GM18517 (cell line): ENCODE data around the gene IDH3G.

Source experiments
- ATAC-seq: cut with Tn5 transposase; IDR thresholded peaks from one replicate; pipeline ENCODE4 v1.9.1; 2021; ENCODE audit warnings: mild to moderate bottlenecking, moderate library complexity; ENCODE audit not compliant: unreplicated experiment

IDH3G gene

GRCh38 chrX:153816831-153817690, 22.9 kb upstream of the IDH3G start:
- ATAC-seq: no peak

- ATAC-seq: no peak
Observed at GRCh38 chrX:153814591-153815315, 20.6 kb upstream of the IDH3G start.

GRCh38 chrX:153813161-153813560, 19.0 kb upstream of the IDH3G start:
- no peak for ATAC-seq

- no peak for ATAC-seq
Observed at GRCh38 chrX:153812220-153812619, 18.0 kb upstream of the IDH3G start.

- no peak for ATAC-seq
Observed at GRCh38 chrX:153807976-153808375, 13.8 kb upstream of the IDH3G start.

- no peak for ATAC-seq
Observed at GRCh38 chrX:153806999-153807575, 12.9 kb upstream of the IDH3G start.

- ATAC-seq: no peak
Observed at GRCh38 chrX:153805436-153805835, 11.3 kb upstream of the IDH3G start.

- no peak for ATAC-seq
Observed at GRCh38 chrX:153804621-153805020, 10.4 kb upstream of the IDH3G start.

- ATAC-seq: no peak
Observed at GRCh38 chrX:153804100-153804595, 10.0 kb upstream of the IDH3G start.

- ATAC-seq: no peak
Observed at GRCh38 chrX:153803211-153804099, 9.3 kb upstream of the IDH3G start.

- no peak for ATAC-seq
Observed at GRCh38 chrX:153802513-153803045, 8.4 kb upstream of the IDH3G start.

- no peak for ATAC-seq
Observed at GRCh38 chrX:153801669-153802068, 7.5 kb upstream of the IDH3G start.

- ATAC-seq: no peak
Observed at GRCh38 chrX:153800746-153801145, 6.6 kb upstream of the IDH3G start.

- ATAC-seq: no peak
Observed at GRCh38 chrX:153800177-153800722, 6.1 kb upstream of the IDH3G start.

- ATAC-seq: no peak
Observed at GRCh38 chrX:153799326-153799725, 5.2 kb upstream of the IDH3G start.

GRCh38 chrX:153797415-153798015, 3.3 kb upstream of the IDH3G start:
- no peak for ATAC-seq

GRCh38 chrX:153794897-153795816, 982 bp upstream of the IDH3G start:
- no peak for ATAC-seq

GRCh38 chrX:153793291-153793690, 884 bp downstream of the IDH3G start:
- ATAC-seq: no peak

- ATAC-seq: no peak
Observed at GRCh38 chrX:153792368-153792767, 1.8 kb downstream of the IDH3G start.
